HCT116 (cell line): ENCODE measurements around the gene GLRX. TPM values are rescaled to one million over a fixed set of nuclear protein-coding genes. Genes with fewer than 3 reads are reported as not detected.
"Not testable (repeated sequence)": the region's sequence is repeated elsewhere in the genome, so short reads cannot be mapped to it uniquely, and the experiment has no call there.

Experiments
- ATAC-seq: fragments of 200-7000 bp; cut with Tn5 transposase; 2 replicates; pipeline ENCODE4 v1.9.1; 2020; ENCODE audit warnings: mild to moderate bottlenecking, moderate library complexity
- BruUV-seq: library from RNA; stranded (reverse); fragments of 400-500 nt; replicated peaks from 2 replicates; lab custom pipeline; 2021; lab: Mats Ljungman, UMichigan
- CTCF ChIA-PET: fragments of 300-600 bp; sonication (Branson Sonifier 250); formaldehyde crosslinking; loops from one replicate; lab custom pipeline; 2021; ENCODE audit warnings: antibody characterized with exemption; lab: Charles Lee
- POLR2A ChIA-PET: fragments of 300-600, 350-600 bp; sonication (Branson Sonifier 250); formaldehyde crosslinking; loops from one replicate; lab custom pipeline; 2021; ENCODE audit warnings: antibody characterized with exemption; lab: Charles Lee
- RAD21 ChIA-PET, 2 experiments: fragments of 300-600 bp; sonication (Branson Sonifier 250); formaldehyde crosslinking; loops; one replicate each; lab custom pipeline; 2023; ENCODE audit warnings: low total read pairs in 2 of 2; ENCODE audit not compliant: uncharacterized antibody in 2 of 2, unreplicated experiment in 2 of 2, low non-redundant PET in 1 of 2; lab: Charles Lee
- DNase-seq: peaks from one replicate; pipeline ENCODE4 v3.0.0-alpha.2; 2010; ENCODE audit warnings: low read depth, low spot score
- H2AFZ ChIP-seq: fragments of 200-600 bp; shearing (Covaris generic), sonication (generic); 2 replicates; pipeline ENCODE4 v1.6.1; 2017; ENCODE audit warnings: low read depth, mixed run types, mixed read lengths, antibody characterized with exemption, low read length; ENCODE audit not compliant: poor library complexity, severe bottlenecking
- H3K27ac ChIP-seq: 2 replicates; pipeline ENCODE4 v1.5.1; 2012; ENCODE audit warnings: low read depth, low read length
- H3K27me3 ChIP-seq: fragments of 200-600 bp; sonication (generic); 2 replicates; pipeline ENCODE4 v1.6.1; 2016; ENCODE audit warnings: mixed run types, low read length, mixed read lengths; ENCODE audit not compliant: insufficient read depth
- H3K36me3 ChIP-seq, 2 experiments: fragments of 200-500 bp in 1 of 2; fragments of 200-600 bp in 1 of 2; sonication (Bioruptor generic) in 1 of 2; sonication (generic) in 1 of 2; 2 replicates each; pipeline versions ENCODE4 v1.5.1 to v1.6.1; 2014 to 2016; ENCODE audit warnings: low read length in 2 of 2, inconsistent platforms in 1 of 2, mixed read lengths in 1 of 2, mixed run types in 1 of 2; ENCODE audit not compliant: insufficient read depth in 2 of 2, control insufficient read depth in 1 of 2
- H3K4me1 ChIP-seq, 2 experiments: fragments of 200-600 bp in 1 of 2; sonication (generic) in 1 of 2; 2 replicates each; pipeline versions ENCODE4 v1.5.1 to v1.6.1; 2012 to 2017; ENCODE audit warnings: low read length in 2 of 2, inconsistent platforms in 1 of 2, mild to moderate bottlenecking in 1 of 2, mixed read lengths in 1 of 2, mixed run types in 1 of 2, moderate library complexity in 1 of 2; ENCODE audit not compliant: insufficient read depth in 2 of 2, control insufficient read depth in 1 of 2
- H3K4me2 ChIP-seq: fragments of 200-600 bp; sonication (generic); 2 replicates; pipeline ENCODE4 v1.6.1; 2017; ENCODE audit warnings: mixed run types, low read length, mixed read lengths
- H3K4me3 ChIP-seq, 2 experiments: fragments of 200-600 bp in 1 of 2; sonication (generic) in 1 of 2; replicated peaks in 1 of 2; 2 replicates each; pipeline ENCODE4 v1.5.1; 2011 to 2016; ENCODE audit warnings: low read length in 2 of 2, control low read depth in 1 of 2, low read depth in 1 of 2, mild to moderate bottlenecking in 1 of 2, mixed read lengths in 1 of 2, mixed run types in 1 of 2
- H3K79me2 ChIP-seq: fragments of 200-600 bp; sonication (generic); 2 replicates; pipeline ENCODE4 v1.6.1; 2017; ENCODE audit warnings: mild to moderate bottlenecking, mixed run types, low read length, moderate library complexity, mixed read lengths; ENCODE audit not compliant: insufficient read depth
- H3K9ac ChIP-seq: fragments of 200-600 bp; sonication (generic); 2 replicates; pipeline ENCODE4 v1.6.1; 2016; ENCODE audit warnings: low read length, mixed read lengths
- H3K9me2 ChIP-seq: fragments of 200-600 bp; sonication (generic), shearing (Covaris generic); 2 replicates; pipeline ENCODE4 v1.6.1; 2017; ENCODE audit warnings: mixed run types, mild to moderate bottlenecking, moderate library complexity; ENCODE audit not compliant: insufficient read depth
- H3K9me3 ChIP-seq, 2 experiments: fragments of 200-500 bp in 1 of 2; fragments of 200-600 bp in 1 of 2; sonication (Bioruptor generic) in 1 of 2; sonication (generic) in 1 of 2; 2 replicates each; pipeline ENCODE4 v1.6.1; 2014 to 2017; ENCODE audit warnings: low read length in 2 of 2, mixed read lengths in 2 of 2, inconsistent platforms in 1 of 2, low read depth in 1 of 2, mild to moderate bottlenecking in 1 of 2, mixed run types in 1 of 2, moderate library complexity in 1 of 2; ENCODE audit not compliant: control insufficient read depth in 1 of 2, insufficient read depth in 1 of 2
- H4K20me1 ChIP-seq: fragments of 200-600 bp; sonication (generic), shearing (Covaris generic); 2 replicates; pipeline ENCODE4 v1.6.1; 2017; ENCODE audit warnings: mixed run types, mild to moderate bottlenecking, moderate library complexity; ENCODE audit not compliant: insufficient read depth
- CBX3 ChIP-seq: IDR thresholded peaks from 2 replicates; pipeline ENCODE4 v1.6.1; 2012; ENCODE audit warnings: low read depth
- CEBPB ChIP-seq: IDR thresholded peaks from 2 replicates; pipeline ENCODE4 v1.6.1; 2012; ENCODE audit warnings: low read depth
- EGR1 ChIP-seq: IDR thresholded peaks from 2 replicates; pipeline ENCODE4 v1.6.1; 2012; ENCODE audit warnings: low read depth
- ELF1 ChIP-seq: IDR thresholded peaks from 2 replicates; pipeline ENCODE4 v1.6.1; 2012; ENCODE audit warnings: low read depth, borderline replicate concordance
- EZH2 ChIP-seq: fragments of 200-600 bp; sonication (generic); IDR thresholded peaks from 2 replicates; pipeline ENCODE4 v1.6.1; 2017; ENCODE audit warnings: antibody characterized with exemption, mixed run types
- FOSL1 ChIP-seq: IDR thresholded peaks from 2 replicates; pipeline ENCODE4 v1.6.1; 2012; ENCODE audit warnings: low read depth
- RAD21 ChIP-seq: IDR thresholded peaks from 2 replicates; pipeline ENCODE4 v1.6.1; 2012; ENCODE audit warnings: low read depth, mild to moderate bottlenecking
- SP1 ChIP-seq: IDR thresholded peaks from 2 replicates; pipeline ENCODE4 v1.6.1; 2012; ENCODE audit warnings: low read depth
- YY1 ChIP-seq: IDR thresholded peaks from 2 replicates; pipeline ENCODE4 v1.6.1; 2011; ENCODE audit warnings: low read length, low read depth, moderate library complexity, mild to moderate bottlenecking; ENCODE audit not compliant: insufficient replicate concordance; ENCODE audit errors: extremely low read depth
- ZBTB33 ChIP-seq: IDR thresholded peaks from 2 replicates; pipeline ENCODE4 v1.6.1; 2011; ENCODE audit warnings: mild to moderate bottlenecking, low read length, moderate library complexity; ENCODE audit not compliant: insufficient replicate concordance; ENCODE audit errors: extremely low read depth
- ZFX ChIP-seq: fragments of 450-650 bp; IDR thresholded peaks from 2 replicates; pipeline ENCODE4 v1.6.1; 2017
- ZNF274 ChIP-seq: fragments of 200-500 bp; sonication (Bioruptor generic); IDR thresholded peaks from 2 replicates; pipeline ENCODE4 v1.6.1; 2014; ENCODE audit warnings: mild to moderate bottlenecking, low read depth, low read length, inconsistent platforms
- intact Hi-C: fragments of 100-400 bp; cut with micrococcal nuclease; formaldehyde crosslinking; loops from 2 replicates; pipeline ENCODE4 v1.10.0; 2022
- total RNA-seq: library from RNA; stranded (reverse); gene quantifications from one replicate; pipeline ENCODE4 v1.2.1, GENCODE V29; 2021; ENCODE audit not compliant: unreplicated experiment

Gene GLRX
- total RNA-seq, 1 experiment from 2014 or later = 29.3 TPM

DNA sequence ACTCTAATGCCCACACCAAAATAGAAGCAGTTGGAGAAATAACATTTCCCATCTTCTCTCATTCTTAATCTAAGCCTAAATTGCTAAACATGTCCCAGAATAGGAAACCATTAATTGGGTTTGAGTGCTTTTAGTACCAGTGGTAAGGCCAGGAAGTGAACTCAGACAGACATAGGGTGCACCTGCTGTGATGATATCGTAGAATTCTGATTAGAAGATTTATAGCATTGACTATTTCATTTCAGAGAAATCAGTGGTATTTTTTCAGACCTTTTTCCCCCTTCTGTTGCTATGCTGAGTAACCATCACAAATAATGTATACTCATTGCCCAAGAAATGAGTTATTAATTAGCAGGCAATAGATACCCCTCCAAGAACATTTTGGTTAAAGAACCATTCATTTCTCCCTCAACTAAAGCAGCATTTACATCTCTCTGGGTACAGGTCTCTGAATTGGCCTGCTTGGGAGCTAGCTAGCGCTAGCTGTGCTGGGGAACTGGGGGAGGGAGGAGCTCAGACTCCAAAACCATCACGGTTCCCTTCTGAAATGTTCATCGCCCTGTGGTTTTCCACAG is 7.3 kb downstream of the GLRX start:
- ATAC-seq (no peak), DNase-seq (no peak)
- Histone ChIP-seq H3K4me1 (peaks cover 3 to 14% of the 10 kb centered on the region in 2 experiments; a peak in 3 of 4 replicates), H3K4me3 (no peak overlapping the region), H3K9me3 (no peaks in the 10 kb centered on the region), H3K79me2 (no peaks in the 10 kb centered on the region), H3K36me3 (peaks cover 0 to 7% of the 10 kb centered on the region in 2 experiments; a peak in 2 of 4 replicates), H3K27ac (no peak overlapping the region), H4K20me1 (no peaks in the 10 kb centered on the region), H3K9ac (no peak overlapping the region), H3K27me3 (no peaks in the 10 kb centered on the region), H3K4me2 (no peak overlapping the region), H2AFZ (no peak overlapping the region), H3K9me2 (no peaks in the 10 kb centered on the region)
- intact Hi-C loops = no loop called here
- ChIA-PET RAD21 (no interaction called here), CTCF (no interaction called here), POLR2A (no interaction called here)
- no TSS peak for BruUV-seq
- no peak for TF ChIP-seq ZBTB33
- TF ChIP-seq EGR1 = no peak
- no peak for TF ChIP-seq CEBPB
- no peak for TF ChIP-seq FOSL1
- no peak for TF ChIP-seq YY1
- TF ChIP-seq ELF1 = no peak
- no peak for TF ChIP-seq SP1
- TF ChIP-seq EZH2 = no peak
- TF ChIP-seq ZNF274 = no peak
- no peak for TF ChIP-seq ZFX
- TF ChIP-seq RAD21 = no peak
- TF ChIP-seq CBX3 = no peak

DNA sequence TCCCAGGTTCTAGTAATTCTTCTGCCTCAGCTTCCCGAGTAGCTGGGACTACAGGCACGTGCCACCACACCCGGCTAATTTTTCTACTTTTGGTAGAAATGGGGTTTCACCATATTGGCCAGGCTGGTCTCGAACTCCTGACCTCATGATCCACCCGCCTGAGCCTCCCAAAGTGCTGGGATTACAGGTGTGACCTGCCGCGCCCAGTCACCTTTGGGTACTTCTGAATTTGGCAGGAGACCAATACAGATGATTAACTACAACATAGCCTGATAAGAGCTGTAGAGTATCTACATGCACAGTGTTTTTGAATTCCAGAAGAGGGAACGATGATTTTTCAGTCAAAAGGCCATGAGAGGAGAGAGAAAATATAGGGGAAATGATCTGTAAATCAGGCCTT is 9.5 kb downstream of the GLRX start:
- peaks cover 3 to 14% of the 10 kb centered on the region in 2 experiments; a peak in 3 of 4 replicates for H3K4me1 ChIP-seq
- H4K20me1 ChIP-seq, H3K36me3 ChIP-seq, H3K27ac ChIP-seq, BruUV-seq, H3K4me3 ChIP-seq, RAD21 ChIA-PET, DNase-seq, CTCF ChIA-PET, POLR2A ChIA-PET, H3K4me2 ChIP-seq, H3K27me3 ChIP-seq, ATAC-seq, H3K9me2 ChIP-seq, H3K9me3 ChIP-seq, H3K9ac ChIP-seq, intact Hi-C loops, H3K79me2 ChIP-seq, H2AFZ ChIP-seq: not testable (repeated sequence)
